Ishikawa (cell line): ENCODE measurements around the gene RNF44.

Source experiments
- RAD21 ChIP-seq: IDR thresholded peaks from 2 replicates; pipeline ENCODE4 v1.6.1; 2012; ENCODE audit warnings: low read depth
- TAF1 ChIP-seq: IDR thresholded peaks from 2 replicates; pipeline ENCODE4 v1.6.1; 2012; ENCODE audit warnings: low read depth, mild to moderate bottlenecking
- YY1 ChIP-seq: IDR thresholded peaks from 2 replicates; pipeline ENCODE4 v1.6.1; 2012; ENCODE audit warnings: low read depth

DNA sequence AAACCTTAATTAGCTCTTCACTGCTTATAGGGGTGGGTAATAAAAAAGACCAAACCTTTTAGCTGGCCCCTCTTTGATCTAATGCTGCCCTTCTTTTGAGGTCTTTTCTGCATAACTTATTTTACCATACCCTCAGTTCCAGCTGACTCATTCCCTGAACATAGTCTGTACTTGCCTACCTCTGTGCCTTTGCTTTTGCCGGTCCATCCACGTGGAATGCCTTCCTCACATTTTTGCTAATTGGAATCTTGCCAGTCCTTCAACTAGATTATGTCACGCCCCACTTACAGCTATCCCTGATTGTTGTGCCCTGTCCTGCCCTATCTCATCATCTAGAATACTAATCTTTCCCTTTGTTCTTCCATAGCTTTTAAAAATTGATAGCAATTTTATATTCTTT, 44.8 kb downstream of the RNF44 start:
- no peak for TF ChIP-seq YY1
- no peak for TF ChIP-seq RAD21
- TF ChIP-seq TAF1: no peak
